ENCODE data around the gene TICAM1. TPM values are rescaled to one million over a fixed set of nuclear protein-coding genes. Genes with fewer than 3 reads are reported as not detected.

The TICAM1 gene
- total and polyA plus RNA-seq, 2 of the 13 experiments (the other 11 are each of a cell fraction or from before 2014, with no cell fraction given) = 0.33 to 0.95 TPM

- peak; percentile 100 for TF ChIP-seq ZNF788 (CRISPR knock-in tag; IDR thresholded peaks at IDR 0.05; ENCODE audit: borderline replicate concordance)
- peak; percentile 96 to 100 for TF ChIP-seq REST (IDR thresholded peaks at IDR 0.05; ENCODE audit: borderline replicate concordance in 1 of 2, low read depth in 1 of 2, low read length in 2 of 2)
- TF ChIP-seq ZNF329 (CRISPR knock-in tag; IDR thresholded peaks at IDR 0.05; ENCODE audit: low read depth) = peak; percentile 99
- no peak for TF ChIP-seq KAT2B (IDR thresholded peaks at IDR 0.05; ENCODE audit: borderline replicate concordance, low read depth, low read length)
- TF ChIP-seq ZNF3 (CRISPR knock-in tag; IDR thresholded peaks at IDR 0.05) = peak; percentile 99
- TF ChIP-seq EHMT2 (IDR thresholded peaks at IDR 0.05; ENCODE audit: borderline replicate concordance, low read depth, low read length) = peak; percentile 100
- TF ChIP-seq ZFYVE20 (CRISPR knock-in tag; IDR thresholded peaks at IDR 0.05; ENCODE audit: borderline replicate concordance, low read depth) = peak; percentile 100
- peak; percentile 100 for TF ChIP-seq ZBTB20 (CRISPR knock-in tag; IDR thresholded peaks at IDR 0.05; ENCODE audit: borderline replicate concordance, low read depth)
- peak; percentile 99 for TF ChIP-seq HNF1B (CRISPR knock-in tag; IDR thresholded peaks at IDR 0.05)
- TF ChIP-seq KDM5A (IDR thresholded peaks at IDR 0.05; ENCODE audit: borderline replicate concordance, low read length) = no peak
- TF ChIP-seq CHCHD3 (CRISPR knock-in tag; IDR thresholded peaks at IDR 0.05) = peak; percentile 100
- TF ChIP-seq TBX3 (IDR thresholded peaks at IDR 0.05; ENCODE audit: borderline replicate concordance) = no peak
- peak; percentile 100 for TF ChIP-seq RNF219 (CRISPR knock-in tag; IDR thresholded peaks at IDR 0.05)
- TF ChIP-seq ZNF30 (CRISPR knock-in tag; IDR thresholded peaks at IDR 0.05) = peak; percentile 100
- TF ChIP-seq ADNP (CRISPR knock-in tag; IDR thresholded peaks at IDR 0.05) = 0 out of 2 replicates have a peak, but pooled peaks have one; percentile 53
- TF ChIP-seq ZFX (CRISPR knock-in tag; IDR thresholded peaks at IDR 0.05; ENCODE audit: low read depth) = peak; percentile 56
- TF ChIP-seq ZNF138 (CRISPR knock-in tag; IDR thresholded peaks at IDR 0.05; ENCODE audit: low read depth) = peak; percentile 100
- peak; percentile 100 for TF ChIP-seq ZNF580 (CRISPR knock-in tag; IDR thresholded peaks at IDR 0.05; ENCODE audit: borderline replicate concordance, low read depth)
- TF ChIP-seq TMF1 (CRISPR knock-in tag; IDR thresholded peaks at IDR 0.05; ENCODE audit: low read depth) = peak; percentile 100
- TF ChIP-seq SNAPC2 (CRISPR knock-in tag; IDR thresholded peaks at IDR 0.05) = peak; percentile 99
- TF ChIP-seq ZNF75D (CRISPR knock-in tag; IDR thresholded peaks at IDR 0.05; ENCODE audit: borderline replicate concordance) = peak; percentile 100
Observed at GRCh38 chr19:4768934-4769777, 62.4 kb downstream of the TICAM1 start (continued).

Data from HepG2 (cell line).